Sciatic nerve (tissue), 2 donors: ENCODE data around the gene LRRN4CL. TPM values are rescaled to one million over a fixed set of nuclear protein-coding genes. Genes with fewer than 3 reads are reported as not detected.
"Not testable (repeated sequence)": the region's sequence is repeated elsewhere in the genome, so short reads cannot be mapped to it uniquely, and the experiment has no call there.

Source experiments
- ATAC-seq: fragments of 200-7000 bp; cut with Tn5 transposase; one replicate; pipeline ENCODE4 v1.9.1; 2020; ENCODE audit warnings: mild to moderate bottlenecking, moderate library complexity
- DNase-seq: peaks from one replicate; pipeline ENCODE4 v3.0.0-alpha.2; 2020; ENCODE audit warnings: low spot score
- intact Hi-C: fragments of 100-400 bp; cut with DNase I; formaldehyde crosslinking; loops from one replicate; pipeline ENCODE4 v1.14.2; 2022
- total RNA-seq: library from RNA; stranded (reverse); fragmentation: NEBNext Ultra II Directional; extraction: Animal tissue kit (Norgen Biotek cat#: 25700); gene quantifications from one replicate; pipeline ENCODE4 v1.2.1, GENCODE V29; 2021
- donor health status: DM: no; HTN: no; CAD: no.
- donor health status: DM: no; HTN: no; CAD: no.

The LRRN4CL gene
- total RNA-seq = 28.4 TPM

GRCh38 chr11:62689421-62690183 lies at the start of gene LRRN4CL:
LRRN4CL (minus strand) TSS chr11:62689530; CDS start chr11:62688508, 1,022 bp downstream.
- ATAC-seq (peak; percentile 96), DNase-seq (peak; percentile 89)
- intact Hi-C loops = no loop called here

- DNase-seq (no peak), ATAC-seq (no peak)
- intact Hi-C loops = no loop called here
Observed at GRCh38 chr11:62737196-62737595, 47.9 kb upstream of the LRRN4CL start.

GRCh38 chr11:62732830-62733229 lies 43.5 kb upstream of the LRRN4CL start:
- DNase-seq (no peak), ATAC-seq (no peak)
- intact Hi-C loops = no loop called here

- ATAC-seq, intact Hi-C loops: not testable (repeated sequence)
- peak; percentile 26 for DNase-seq
Observed at GRCh38 chr11:62730076-62730475, 40.7 kb upstream of the LRRN4CL start.

GRCh38 chr11:62728171-62728988 lies 39.0 kb upstream of the LRRN4CL start, which contains the start of gene TTC9C:
TTC9C (plus strand) TSS chr11:62728486; CDS start chr11:62728849, 363 bp downstream.
- peak; percentile 92 for DNase-seq
- intact Hi-C loops = no loop called here
- peak; percentile 87 for ATAC-seq

GRCh38 chr11:62727872-62728170 lies 38.5 kb upstream of the LRRN4CL start:
- ATAC-seq (peak; percentile 91), DNase-seq (no peak)
- intact Hi-C loops = no loop called here

- ATAC-seq = peak; percentile 97
- DNase-seq = peak; percentile 99
- intact Hi-C loops = no loop called here
Observed at GRCh38 chr11:62727165-62727871, 38.0 kb upstream of the LRRN4CL start, which contains the start of gene HNRNPUL2. HNRNPUL2 (minus strand) TSS chr11:62727457; CDS start chr11:62727156, 301 bp downstream.

- ATAC-seq = no peak
- intact Hi-C loops = no loop called here
Observed at GRCh38 chr11:62726915-62727164, 37.5 kb upstream of the LRRN4CL start.

GRCh38 chr11:62726156-62726914 lies 37.0 kb upstream of the LRRN4CL start:
- DNase-seq (no peak), ATAC-seq (no peak)
- intact Hi-C loops = no loop called here

More at GRCh38 chr11:62726915-62727164, 37.5 kb upstream of the LRRN4CL start:
- DNase-seq = no peak

- DNase-seq (no peak), ATAC-seq (no peak)
- intact Hi-C loops = no loop called here
Observed at GRCh38 chr11:62725646-62726045, 36.3 kb upstream of the LRRN4CL start.

GRCh38 chr11:62724171-62724570 lies 34.8 kb upstream of the LRRN4CL start:
- DNase-seq = peak; percentile 18
- intact Hi-C loops = no loop called here
- ATAC-seq = no peak

GRCh38 chr11:62721994-62722393 lies 32.7 kb upstream of the LRRN4CL start:
- DNase-seq (peak; percentile 5), ATAC-seq (no peak)
- intact Hi-C loops = no loop called here

- peak; percentile 1 for DNase-seq
- intact Hi-C loops = no loop called here
- no peak for ATAC-seq
Observed at GRCh38 chr11:62719302-62719978, 30.1 kb upstream of the LRRN4CL start.

- intact Hi-C loops = no loop called here
- DNase-seq = no peak
- no peak for ATAC-seq
Observed at GRCh38 chr11:62716816-62717215, 27.5 kb upstream of the LRRN4CL start.

GRCh38 chr11:62716206-62716605 lies 26.9 kb upstream of the LRRN4CL start:
- intact Hi-C loops = no loop called here
- no peak for DNase-seq
- no peak for ATAC-seq

- DNase-seq (peak; percentile 13), ATAC-seq (no peak)
- intact Hi-C loops = no loop called here
Observed at GRCh38 chr11:62715150-62716130, 26.1 kb upstream of the LRRN4CL start.

- ATAC-seq (no peak), DNase-seq (peak; percentile 19)
- intact Hi-C loops = no loop called here
Observed at GRCh38 chr11:62713343-62713742, 24.0 kb upstream of the LRRN4CL start.
